SU-DHL-6 (cell line): Measurements from ENCODE around the gene KCNN3.
"Not testable (repeated sequence)": the region's sequence is repeated elsewhere in the genome, so short reads cannot be mapped to it uniquely, and the experiment has no call there.

Experiments used
- H2AFZ ChIP-seq: fragments of 200-600 bp; sonication (generic); 2 replicates; pipeline ENCODE4 v1.6.1; 2014; ENCODE audit warnings: low read depth, mild to moderate bottlenecking, moderate library complexity, mixed read lengths, antibody characterized with exemption, low read length; ENCODE audit not compliant: severe bottlenecking
- H3F3A ChIP-seq: fragments of 200-600 bp; shearing (Covaris generic); 2 replicates; pipeline ENCODE4 v1.6.0; 2016; ENCODE audit warnings: antibody characterized with exemption, mild to moderate bottlenecking; ENCODE audit not compliant: insufficient read depth
- H3K27ac ChIP-seq: fragments of 200-600 bp; sonication (generic); 2 replicates; pipeline ENCODE4 v1.5.1; 2016; ENCODE audit warnings: low read depth, mild to moderate bottlenecking, low read length, moderate library complexity, mixed read lengths
- H3K27me3 ChIP-seq: fragments of 200-600 bp; sonication (generic), shearing (Covaris generic); 2 replicates; pipeline ENCODE4 v1.6.0; 2014; ENCODE audit warnings: mild to moderate bottlenecking, low read length
- H3K36me3 ChIP-seq: fragments of 200-600 bp; sonication (generic); 2 replicates; pipeline ENCODE4 v1.6.1; 2014; ENCODE audit warnings: mild to moderate bottlenecking, low read length, mixed read lengths
- H3K4me2 ChIP-seq: fragments of 300-600, 200-600 bp; shearing (Covaris generic), sonication (generic); 2 replicates; pipeline ENCODE4 v1.6.0; 2014; ENCODE audit warnings: low read length, low read depth, mild to moderate bottlenecking; ENCODE audit not compliant: poor library complexity, severe bottlenecking
- H3K4me3 ChIP-seq: fragments of 200-600 bp; sonication (generic); 2 replicates; pipeline ENCODE4 v1.5.1; 2014; ENCODE audit warnings: antibody characterized with exemption, low read length, mild to moderate bottlenecking, mixed read lengths; ENCODE audit not compliant: insufficient read depth, poor library complexity, severe bottlenecking
- H3K79me2 ChIP-seq: fragments of 200-600 bp; sonication (generic); 2 replicates; pipeline ENCODE4 v1.6.1; 2014; ENCODE audit warnings: mild to moderate bottlenecking, low read length, moderate library complexity; ENCODE audit not compliant: insufficient read depth
- H3K9ac ChIP-seq: fragments of 200-600 bp; sonication (generic); 2 replicates; pipeline ENCODE4 v1.7.0; 2014; ENCODE audit warnings: mild to moderate bottlenecking, low read length
- H3K9me2 ChIP-seq: fragments of 200-600 bp; sonication (generic); replicated peaks from 2 replicates; pipeline ENCODE4 v1.6.1; 2014; ENCODE audit warnings: low read length; ENCODE audit not compliant: insufficient read depth
- H3K9me3 ChIP-seq: fragments of 200-600 bp; sonication (generic); 2 replicates; pipeline ENCODE4 v1.6.1; 2014; ENCODE audit warnings: low read length, mixed read lengths; ENCODE audit not compliant: insufficient read depth
- H4K20me1 ChIP-seq: fragments of 200-600 bp; sonication (generic); 2 replicates; pipeline ENCODE4 v1.6.1; 2014; ENCODE audit warnings: low read depth, mild to moderate bottlenecking, antibody characterized with exemption, low read length, moderate library complexity, mixed read lengths
- CTCF ChIP-seq: fragments of 200-600 bp; sonication (generic); IDR thresholded peaks from one replicate; pipeline ENCODE4 v1.5.1; 2017; ENCODE audit warnings: antibody characterized with exemption, mild to moderate bottlenecking, low read length, moderate library complexity; ENCODE audit not compliant: insufficient read depth, poor library complexity, severe bottlenecking
- EZH2phosphoT487 ChIP-seq: fragments of 200-600 bp; sonication (generic), shearing (Covaris generic); conservative IDR thresholded peaks from 2 replicates; pipeline ENCODE4 v1.6.1; 2018; ENCODE audit warnings: mild to moderate bottlenecking, antibody characterized with exemption, low read length, moderate library complexity, mixed read lengths

KCNN3 gene

GRCh38 chr1:154683820-154684219, 186.3 kb downstream of the KCNN3 start:
- Histone ChIP-seq H3K27ac (no peak overlapping the region), H3K9ac (no peak overlapping the region), H3K9me2 (no peaks in the 10 kb centered on the region), H4K20me1 (no peaks in the 10 kb centered on the region), H3K79me2 (no peaks in the 10 kb centered on the region), H3K4me3 (no peak overlapping the region), H3K9me3 (no peaks in the 10 kb centered on the region), H3K4me2 (no peak overlapping the region), H3K36me3 (no peaks in the 10 kb centered on the region), H3K27me3 (no peaks in the 10 kb centered on the region), H2AFZ (no peak overlapping the region), H3F3A (no peaks in the 10 kb centered on the region)
- no peak for TF ChIP-seq CTCF
- no peak for TF ChIP-seq EZH2phosphoT487

- Histone ChIP-seq H3K9me2 (no peaks in the 10 kb centered on the region), H3K27me3 (no peaks in the 10 kb centered on the region), H3K27ac (no peak overlapping the region), H3K9me3 (no peaks in the 10 kb centered on the region), H3K4me3 (no peak overlapping the region), H3K79me2 (no peaks in the 10 kb centered on the region), H3K9ac (no peak overlapping the region), H4K20me1 (no peaks in the 10 kb centered on the region), H3K36me3 (no peaks in the 10 kb centered on the region), H3F3A (no peaks in the 10 kb centered on the region), H3K4me2 (no peak overlapping the region), H2AFZ (no peak overlapping the region)
- TF ChIP-seq EZH2phosphoT487 = no peak
- no peak for TF ChIP-seq CTCF
These were observed 187.8 kb downstream of the KCNN3 start for GRCh38 chr1:154682254-154682653.

- H3K9me2 ChIP-seq, H3K27me3 ChIP-seq, H2AFZ ChIP-seq, H3K4me3 ChIP-seq, H3K9me3 ChIP-seq, H3K36me3 ChIP-seq, H3K9ac ChIP-seq, H3F3A ChIP-seq, H3K27ac ChIP-seq, H3K79me2 ChIP-seq, H4K20me1 ChIP-seq, H3K4me2 ChIP-seq: not testable (repeated sequence)
These were observed 192.2 kb downstream of the KCNN3 start for GRCh38 chr1:154677844-154678243.

- not testable (repeated sequence) for H2AFZ ChIP-seq, H3K36me3 ChIP-seq, H3K27me3 ChIP-seq, H3K4me3 ChIP-seq, H3F3A ChIP-seq, H3K4me2 ChIP-seq, H3K27ac ChIP-seq, H4K20me1 ChIP-seq, H3K9me2 ChIP-seq, H3K9ac ChIP-seq, H3K79me2 ChIP-seq, H3K9me3 ChIP-seq
These were observed 193.2 kb downstream of the KCNN3 start for GRCh38 chr1:154676847-154677246.

- H3K27ac ChIP-seq, H3K9me3 ChIP-seq, H3K79me2 ChIP-seq, H3K4me2 ChIP-seq, H3K9me2 ChIP-seq, H4K20me1 ChIP-seq, H3K4me3 ChIP-seq, H3F3A ChIP-seq, H3K36me3 ChIP-seq, H2AFZ ChIP-seq, H3K9ac ChIP-seq, H3K27me3 ChIP-seq: not testable (repeated sequence)
These were observed 195.6 kb downstream of the KCNN3 start for GRCh38 chr1:154674456-154674855.

GRCh38 chr1:154672245-154672644, 197.8 kb downstream of the KCNN3 start:
- not testable (repeated sequence) for H3K9ac ChIP-seq, H3K9me2 ChIP-seq, H3K4me3 ChIP-seq, H2AFZ ChIP-seq, H4K20me1 ChIP-seq, H3K4me2 ChIP-seq, H3K79me2 ChIP-seq, H3K27ac ChIP-seq, H3K9me3 ChIP-seq, H3K27me3 ChIP-seq, H3K36me3 ChIP-seq, H3F3A ChIP-seq

GRCh38 chr1:154671412-154671811, 198.7 kb downstream of the KCNN3 start:
- H3K4me2 ChIP-seq, H3K9me2 ChIP-seq, H3K4me3 ChIP-seq, H3F3A ChIP-seq, H2AFZ ChIP-seq, H3K36me3 ChIP-seq, H3K79me2 ChIP-seq, H3K27ac ChIP-seq, H3K9me3 ChIP-seq, H3K9ac ChIP-seq, H4K20me1 ChIP-seq, H3K27me3 ChIP-seq: not testable (repeated sequence)
